OCI-LY3 (cell line): Measurements from ENCODE around the gene GFOD1.

Experiments
- H2AFZ ChIP-seq: fragments of 200-600, 300-600 bp; shearing (Covaris generic); 2 replicates; pipeline ENCODE4 v1.6.0; 2014; ENCODE audit warnings: antibody characterized with exemption, low read depth, low read length
- H3K27ac ChIP-seq: fragments of 200-600, 300-600 bp; sonication (generic); 2 replicates; pipeline ENCODE4 v1.5.1; 2014; ENCODE audit warnings: mild to moderate bottlenecking, low read length, moderate library complexity, mixed read lengths
- H3K27me3 ChIP-seq: fragments of 200-600, 300-600 bp; sonication (generic); 2 replicates; pipeline ENCODE4 v1.6.1; 2014; ENCODE audit warnings: low read depth, low read length, mixed read lengths
- H3K36me3 ChIP-seq: fragments of 200-600, 300-600 bp; sonication (generic); replicated peaks from 2 replicates; pipeline ENCODE3; 2014; ENCODE audit warnings: low read depth, low read length, mixed read lengths
- H3K4me1 ChIP-seq: fragments of 300-600, 200-600 bp; sonication (generic); 2 replicates; pipeline ENCODE4 v1.6.1; 2014; ENCODE audit warnings: low read length, mixed read lengths
- H3K4me2 ChIP-seq: fragments of 200-600, 300-600 bp; sonication (generic); 2 replicates; pipeline ENCODE4 v1.6.1; 2014; ENCODE audit warnings: low read length, mixed read lengths
- H3K4me3 ChIP-seq: fragments of 300-600, 200-600 bp; sonication (generic); 2 replicates; pipeline ENCODE4 v1.5.1; 2014; ENCODE audit warnings: antibody characterized with exemption, mild to moderate bottlenecking, low read length, moderate library complexity
- H3K79me2 ChIP-seq: fragments of 300-600, 200-600 bp; shearing (Covaris generic); 2 replicates; pipeline ENCODE4 v1.6.1; 2014; ENCODE audit warnings: mild to moderate bottlenecking, low read length, mixed read lengths
- H3K9ac ChIP-seq: fragments of 300-600, 200-600 bp; shearing (Covaris generic); 2 replicates; pipeline ENCODE4 v1.6.0; 2014; ENCODE audit warnings: mild to moderate bottlenecking, low read length, moderate library complexity
- H3K9me3 ChIP-seq: fragments of 200-600, 300-600 bp; shearing (Covaris generic); 2 replicates; pipeline ENCODE4 v1.6.1; 2014; ENCODE audit warnings: low read length, mixed read lengths; ENCODE audit not compliant: insufficient read depth
- H4K20me1 ChIP-seq: fragments of 200-600, 300-600 bp; sonication (generic); 2 replicates; pipeline ENCODE4 v1.6.1; 2016; ENCODE audit warnings: low read length, mixed read lengths; ENCODE audit not compliant: insufficient read depth
- CTCF ChIP-seq: fragments of 200-600, 300-600 bp; sonication (generic); IDR thresholded peaks from 2 replicates; pipeline ENCODE4 v1.5.1; 2014; ENCODE audit warnings: antibody characterized with exemption, low read length, low read depth
- EZH2phosphoT487 ChIP-seq: fragments of 200-600 bp; shearing (Covaris generic); IDR thresholded peaks from 2 replicates; pipeline ENCODE4 v1.6.1; 2018; ENCODE audit warnings: antibody characterized with exemption, mixed run types, low read depth

Gene GFOD1

GRCh38 chr6:13428583-13429405, 58.6 kb downstream of the GFOD1 start:
- H3K4me1 ChIP-seq, result peaks cover 15% of the 10 kb centered on the region
- H3K9ac ChIP-seq, result no peak overlapping the region
- no peaks in the 10 kb centered on the region for H3K36me3 ChIP-seq
- H3K27ac ChIP-seq, result no peak overlapping the region
- H3K4me2 ChIP-seq, result peak overlapping the region; percentile 85
- TF ChIP-seq CTCF (no peak), EZH2phosphoT487 (no peak)
- peak overlapping the region; percentile 69 for H3K4me3 ChIP-seq
- no peak overlapping the region for H2AFZ ChIP-seq
- H4K20me1 ChIP-seq, result no peaks in the 10 kb centered on the region
- H3K79me2 ChIP-seq, result no peaks in the 10 kb centered on the region
- no peaks in the 10 kb centered on the region for H3K9me3 ChIP-seq
- 0 out of 2 replicates have a peak, but pooled peaks cover 3% of the 10 kb centered on the region for H3K27me3 ChIP-seq

GRCh38 chr6:13427801-13428582, 59.4 kb downstream of the GFOD1 start:
- H3K9ac ChIP-seq, result peak overlapping the region; percentile 43; the same call in 1 of the 2 replicates
- H4K20me1 ChIP-seq, result no peaks in the 10 kb centered on the region
- TF ChIP-seq CTCF (no peak; the same call in 1 of the 2 replicates), EZH2phosphoT487 (no peak)
- peak overlapping the region; percentile 85 for H3K4me2 ChIP-seq
- H3K4me1 ChIP-seq, result peaks cover 15% of the 10 kb centered on the region
- peak overlapping the region; percentile 69 for H3K4me3 ChIP-seq
- peak overlapping the region; percentile 46 for H2AFZ ChIP-seq
- no peaks in the 10 kb centered on the region for H3K36me3 ChIP-seq
- H3K27me3 ChIP-seq, result 0 out of 2 replicates have a peak, but pooled peaks cover 3% of the 10 kb centered on the region
- no peaks in the 10 kb centered on the region for H3K9me3 ChIP-seq
- H3K27ac ChIP-seq, result no peak overlapping the region
- no peaks in the 10 kb centered on the region for H3K79me2 ChIP-seq

GRCh38 chr6:13427316-13427715, 60.1 kb downstream of the GFOD1 start:
- TF ChIP-seq EZH2phosphoT487 (no peak), CTCF (no peak)
- Histone ChIP-seq H4K20me1 (no peaks in the 10 kb centered on the region), H3K9me3 (no peaks in the 10 kb centered on the region), H3K9ac (no peak overlapping the region), H3K4me1 (peaks cover 15% of the 10 kb centered on the region), H2AFZ (no peak overlapping the region), H3K36me3 (no peaks in the 10 kb centered on the region), H3K4me2 (peak overlapping the region; percentile 85), H3K79me2 (no peaks in the 10 kb centered on the region), H3K27ac (no peak overlapping the region), H3K4me3 (peak overlapping the region; percentile 69; the same call in 1 of the 2 replicates), H3K27me3 (0 out of 2 replicates have a peak, but pooled peaks cover 3% of the 10 kb centered on the region)
